NCI-H1092 (cell line): Measurements from ENCODE around the gene HS3ST6.
"Not testable (repeated sequence)": the region's sequence is repeated elsewhere in the genome, so short reads cannot be mapped to it uniquely, and the experiment has no call there.

Experiments used
- DNase-seq: peaks from one replicate; lab custom pipeline; 2025; lab: John Stamatoyannopoulos, UW

Gene HS3ST6

DNA sequence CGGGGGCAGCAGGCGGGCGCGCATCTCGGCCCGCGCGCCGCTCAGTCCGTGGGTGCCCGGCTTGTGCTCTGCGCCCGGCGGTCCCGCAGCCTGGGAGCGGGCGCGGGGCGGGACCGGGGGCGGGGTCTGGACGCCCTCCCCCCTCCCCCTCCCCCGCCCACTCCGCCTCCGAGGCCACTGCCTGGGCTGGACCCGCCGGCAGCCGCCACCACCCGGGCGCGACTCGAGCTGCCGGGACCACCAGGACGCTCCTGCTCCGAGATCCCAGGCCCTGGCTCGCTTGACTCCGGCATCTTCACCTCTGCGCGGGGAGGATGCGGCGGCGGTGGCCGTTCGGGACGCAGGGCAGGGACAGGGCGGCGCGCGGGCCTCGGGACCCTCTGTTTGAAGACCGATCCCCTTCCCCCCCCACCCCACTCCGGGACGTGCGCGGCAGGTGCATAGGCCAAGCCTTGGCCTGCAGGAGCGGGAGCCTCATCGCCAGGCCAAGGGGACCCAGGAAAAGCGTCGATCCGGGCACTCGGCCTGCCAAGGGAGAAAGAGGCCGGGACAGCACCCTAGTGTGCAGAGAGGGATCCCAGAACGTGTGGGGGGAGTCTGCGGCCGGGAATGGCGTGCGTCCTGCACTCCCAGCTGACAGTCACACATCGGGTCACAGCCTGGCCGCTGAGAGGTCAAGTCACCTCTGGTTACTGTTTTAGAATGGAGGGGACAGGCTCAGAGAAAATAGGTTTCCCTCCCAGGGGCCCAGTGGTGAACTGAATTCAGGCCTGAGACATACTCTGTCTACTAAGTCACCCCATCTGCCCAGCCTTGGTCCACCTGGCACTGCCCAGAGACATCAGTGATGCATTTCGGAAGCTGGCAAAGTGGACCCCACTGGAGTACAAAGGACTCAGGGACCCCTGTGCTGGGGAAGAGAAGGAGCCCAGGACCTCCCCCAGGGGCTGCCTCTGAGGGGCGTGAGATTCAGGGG lies at the start of gene HS3ST6:
Gene HS3ST6, minus strand, starts transcription at position 65 of the 976 bp plus-strand sequence. CDS start 92 bp downstream, outside the sequence.
- DNase-seq: no peak

GRCh38 chr16:1966460-1966859 lies 48.2 kb upstream of the HS3ST6 start, which contains the start of gene RNF151:
Gene RNF151 (plus strand): TSS chr16:1966856. CDS start chr16:1966882, 26 bp downstream.
- DNase-seq: no peak

DNA sequence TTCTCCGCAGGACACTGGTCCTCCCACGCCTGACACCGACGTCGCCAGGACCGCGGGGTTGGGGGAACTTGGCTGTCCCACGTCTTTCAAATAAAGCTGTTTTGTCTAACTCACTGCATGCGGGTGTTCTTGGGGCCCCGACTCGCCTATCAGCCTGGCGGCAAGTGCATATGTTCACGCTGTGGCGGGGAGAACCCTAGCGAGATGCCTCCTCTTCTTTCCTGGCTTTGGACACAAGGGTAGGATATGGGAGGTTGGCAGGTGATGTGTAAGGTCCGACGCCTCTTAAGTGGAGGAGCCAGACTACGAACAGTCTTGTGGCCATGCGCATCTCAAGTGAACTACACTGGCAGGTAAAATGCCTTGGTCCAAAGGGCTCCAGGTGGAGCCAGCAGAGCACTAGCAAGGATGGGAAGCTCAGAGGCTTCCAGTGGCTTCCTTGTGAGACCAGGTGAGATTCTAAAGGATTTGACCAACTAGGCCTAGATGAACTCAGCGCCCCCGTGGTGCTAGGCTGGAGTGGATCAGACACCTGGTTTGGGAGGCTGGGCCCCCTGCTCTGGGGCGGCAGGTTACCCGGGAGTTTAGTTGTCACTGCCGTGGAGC lies 47.3 kb upstream of the HS3ST6 start:
- no peak for DNase-seq

DNA sequence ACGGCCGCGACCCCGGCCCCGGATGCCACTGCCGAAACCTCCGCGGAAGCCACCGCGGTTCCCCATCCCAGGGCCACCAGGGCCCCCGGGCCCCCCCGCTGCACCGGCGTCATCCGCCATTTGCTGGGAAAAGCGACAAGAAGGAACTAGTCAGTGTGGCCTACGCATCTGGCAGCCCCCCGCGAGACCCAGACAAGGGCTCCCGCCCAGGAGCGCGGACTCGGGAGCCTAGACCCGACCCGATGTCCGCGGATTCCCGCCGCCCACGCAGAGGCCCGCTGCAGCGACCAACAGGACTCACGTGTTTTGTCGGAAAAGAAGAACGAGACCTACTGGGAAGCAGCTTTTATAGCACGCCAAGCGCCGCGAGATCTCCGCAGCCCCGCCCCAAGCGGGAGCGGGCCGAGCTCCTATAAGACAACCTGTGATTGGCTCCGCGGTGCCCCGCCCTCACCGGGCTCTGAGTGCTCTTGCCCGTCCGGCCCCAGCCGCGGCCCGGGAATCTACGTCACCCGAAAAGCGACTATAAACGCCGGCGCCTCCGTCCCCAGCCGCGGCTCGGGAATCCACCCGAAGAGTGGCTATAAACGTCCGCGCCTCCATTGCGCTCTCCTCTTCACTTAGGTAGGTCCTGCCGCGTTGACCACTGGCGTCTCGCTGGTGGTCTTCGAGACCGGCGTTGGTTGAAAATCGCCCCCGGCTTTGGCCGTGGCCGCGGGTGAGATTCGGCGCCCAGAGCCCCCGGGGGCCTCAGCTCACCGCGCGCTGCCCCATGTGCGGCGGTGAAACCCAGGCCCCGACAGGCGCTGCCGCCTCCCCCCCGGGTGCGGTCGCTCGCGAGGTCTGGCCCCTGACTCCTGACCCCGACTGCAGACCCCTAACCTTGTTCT lies 46.5 kb upstream of the HS3ST6 start, which contains the start of gene RPS2:
Gene RPS2, minus strand, starts transcription at position 321 of the 890 bp plus-strand sequence. Its CDS starts 201 bp downstream, at position 120.
- peak; percentile 99 for DNase-seq

DNA sequence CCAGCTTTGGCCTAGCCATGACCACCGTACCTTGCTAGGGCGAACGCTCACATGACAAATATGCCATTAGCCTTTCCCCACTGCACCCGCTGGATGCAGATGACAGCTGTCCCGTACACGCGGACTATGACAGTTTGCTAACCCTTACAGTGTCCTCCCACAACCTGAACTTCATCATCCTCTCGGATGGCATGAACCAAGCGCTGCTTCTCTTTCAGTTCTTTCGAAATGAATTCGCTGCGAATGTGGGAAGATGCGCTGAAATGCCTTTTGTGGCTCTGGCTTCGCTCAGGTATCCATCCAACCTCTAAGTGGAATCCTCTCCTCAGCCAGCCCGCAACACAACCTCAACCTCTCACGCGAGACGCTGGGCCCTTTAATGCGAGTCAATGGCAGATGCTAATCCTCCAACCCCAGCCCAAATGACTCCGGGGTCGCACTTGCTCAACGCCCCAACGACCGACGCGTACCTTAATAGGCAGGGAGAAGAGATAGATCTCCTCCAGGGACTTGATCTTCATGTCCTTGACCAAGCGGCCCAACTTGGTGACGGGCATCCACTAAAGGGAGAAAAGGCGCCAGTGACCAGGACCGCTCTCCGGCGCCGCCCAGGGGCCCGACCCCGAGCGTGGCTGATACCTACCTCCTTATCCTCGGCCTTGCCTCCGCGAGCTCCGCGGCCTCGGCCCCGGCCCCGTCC lies 45.7 kb upstream of the HS3ST6 start:
- DNase-seq: no peak

DNA sequence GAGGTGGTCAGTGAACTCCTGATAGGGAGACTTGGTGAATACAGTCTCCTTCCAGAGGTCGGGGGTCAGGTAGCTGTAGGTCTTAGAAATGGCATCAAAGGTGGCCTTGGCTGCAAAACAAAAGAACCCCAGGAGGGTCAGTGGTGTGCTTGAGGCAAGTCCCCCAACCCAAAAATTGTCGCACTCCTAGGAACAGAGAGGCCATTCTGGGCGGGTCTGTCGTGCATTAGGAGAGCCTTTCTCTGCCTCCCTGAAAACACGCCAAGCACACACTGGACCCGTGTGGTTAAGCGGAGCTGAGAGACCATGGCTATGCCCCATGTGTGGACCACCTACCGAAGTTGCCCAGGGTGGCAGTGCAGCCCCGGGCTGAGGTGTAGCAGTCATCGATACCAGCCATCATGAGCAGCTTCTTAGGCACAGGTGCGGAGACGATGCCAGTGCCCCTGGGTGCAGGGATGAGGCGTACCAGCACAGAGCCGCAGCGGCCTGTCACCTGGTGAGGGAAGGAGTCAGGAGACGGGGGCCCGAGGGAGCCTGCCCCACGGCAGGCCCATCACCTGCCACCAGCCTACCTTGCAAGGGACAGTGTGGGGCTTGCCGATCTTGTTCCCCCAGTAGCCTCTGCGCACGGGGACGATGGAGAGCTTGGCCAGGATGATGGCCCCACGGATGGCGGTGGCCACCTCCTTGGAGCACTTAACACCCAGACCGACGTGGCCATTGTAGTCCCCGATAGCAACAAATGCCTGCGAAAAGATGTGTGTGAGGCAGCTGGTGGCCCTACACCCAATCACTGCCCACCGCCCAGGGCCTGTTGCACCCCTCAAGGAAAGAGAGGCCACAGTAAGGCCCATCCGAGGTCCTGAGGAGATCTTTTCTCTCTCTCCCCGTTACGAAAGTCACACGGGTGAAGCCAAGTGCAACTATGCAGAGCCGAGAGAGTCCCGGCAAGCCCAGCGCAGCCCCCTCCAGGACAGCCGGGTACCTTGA lies 44.2 kb upstream of the HS3ST6 start:
- DNase-seq: not testable (repeated sequence)

DNA sequence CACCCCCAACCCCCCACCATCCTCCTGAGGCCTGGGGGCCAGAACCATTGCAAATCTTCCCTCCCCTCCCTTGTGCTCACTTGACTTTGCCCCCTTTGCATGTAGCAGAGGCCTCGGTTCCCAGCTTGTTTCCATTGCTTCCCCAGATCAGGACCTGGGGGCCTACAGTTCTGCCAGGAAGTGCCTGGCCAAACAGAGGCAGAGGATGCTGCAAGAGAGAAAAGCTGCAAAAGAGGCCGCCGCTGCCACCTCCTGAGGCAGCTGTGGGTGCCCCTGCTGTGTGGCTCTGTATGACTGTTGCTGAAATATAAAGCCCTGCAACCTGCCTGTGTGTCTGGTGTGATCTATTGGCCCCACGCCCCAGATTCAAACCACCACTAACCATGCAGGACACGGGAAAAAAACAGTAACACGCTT lies 43.4 kb upstream of the HS3ST6 start:
- DNase-seq: no peak

GRCh38 chr16:1960665-1961630 lies 42.7 kb upstream of the HS3ST6 start:
- DNase-seq: no peak

GRCh38 chr16:1959269-1960039 lies 41.2 kb upstream of the HS3ST6 start, which contains the start of gene NDUFB10:
Gene NDUFB10 (plus strand): TSS chr16:1959538. CDS start chr16:1959625, 87 bp downstream.
- DNase-seq: peak; percentile 83

- DNase-seq: no peak
These were observed 40.6 kb upstream of the HS3ST6 start for GRCh38 chr16:1958715-1959268.

DNA sequence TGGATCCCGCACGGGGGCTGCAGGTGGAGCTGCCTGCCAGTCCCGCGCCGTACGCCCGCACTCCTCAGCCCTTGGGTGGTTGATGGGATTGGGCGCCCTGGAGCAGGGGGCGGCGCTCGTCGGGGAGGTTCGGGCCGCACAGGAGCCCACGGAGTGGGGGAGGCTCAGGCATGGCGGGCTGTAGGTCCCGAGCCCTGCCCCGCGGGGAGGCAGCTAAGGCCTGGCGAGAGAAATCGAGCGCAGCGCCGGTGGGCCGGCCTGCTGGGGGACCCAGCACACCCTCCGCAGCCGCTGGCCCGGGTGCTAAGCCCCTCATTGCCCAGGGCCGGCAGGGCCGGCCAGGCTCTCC lies 39.9 kb upstream of the HS3ST6 start:
- DNase-seq: not testable (repeated sequence)

DNA sequence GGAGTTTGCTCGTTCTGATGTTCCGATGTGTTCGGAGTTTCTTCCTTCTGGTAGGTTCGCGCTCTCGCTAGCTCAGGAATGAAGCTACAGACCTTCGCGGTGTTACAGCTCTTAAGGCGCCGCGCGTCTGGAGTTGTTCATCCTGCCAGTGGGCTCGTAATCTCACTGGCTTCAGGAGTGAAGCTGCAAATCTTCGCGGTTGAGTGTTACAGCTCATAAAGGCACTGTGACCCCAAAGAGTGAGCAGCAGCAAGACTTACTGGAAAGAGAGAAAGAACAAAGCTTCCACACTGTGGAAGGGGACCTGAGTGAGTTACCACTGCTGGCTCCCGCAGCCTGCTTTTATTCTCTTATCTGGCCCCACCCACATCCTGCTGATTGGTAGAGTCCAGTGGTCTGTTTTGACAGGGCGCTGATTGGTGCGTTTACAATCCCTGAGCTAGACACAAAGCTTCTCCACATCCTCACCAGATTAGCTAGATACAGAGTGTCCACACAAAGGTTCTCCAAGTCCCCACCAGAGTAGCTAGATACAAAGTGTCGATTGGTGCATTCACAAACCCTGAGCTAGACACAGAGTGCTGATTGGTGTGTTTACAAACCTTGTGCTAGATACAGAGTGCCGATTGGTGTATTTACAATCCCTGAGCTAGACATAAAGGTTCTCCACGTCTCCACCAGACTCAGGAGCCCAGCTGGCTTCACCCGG lies 39.4 kb upstream of the HS3ST6 start:
- not testable (repeated sequence) for DNase-seq

- no peak for DNase-seq
These were observed 35.5 kb upstream of the HS3ST6 start for GRCh38 chr16:1953734-1954133.

GRCh38 chr16:1950559-1950958 lies 32.3 kb upstream of the HS3ST6 start:
- DNase-seq: no peak

DNA sequence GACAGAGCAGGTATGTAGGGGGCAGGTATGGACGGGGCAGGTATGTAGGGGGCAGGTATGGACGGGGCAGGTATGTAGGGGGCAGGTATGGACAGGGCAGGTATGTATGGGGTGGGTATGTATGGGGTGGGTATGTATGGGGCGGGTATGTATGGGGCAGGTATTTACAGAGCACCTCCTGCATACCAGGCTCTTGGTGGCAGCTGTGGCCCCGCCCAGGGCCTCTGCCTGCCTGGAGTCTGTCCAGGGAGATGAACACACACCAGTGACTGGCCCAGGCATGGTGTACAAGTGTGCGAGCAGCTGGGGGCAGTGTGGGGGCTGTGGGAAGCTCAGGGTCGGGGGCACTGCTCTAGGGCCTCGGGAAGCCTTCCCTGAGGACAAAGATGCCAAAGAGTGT lies 31.8 kb upstream of the HS3ST6 start:
- DNase-seq: no peak

- DNase-seq: no peak
These were observed 31.3 kb upstream of the HS3ST6 start for GRCh38 chr16:1949507-1949906.

GRCh38 chr16:1947369-1947670 lies 29.1 kb upstream of the HS3ST6 start:
- no peak for DNase-seq
